MM.1S (cell line): ENCODE measurements around the gene PGLYRP3.

ENCODE experiments used
- CTCF ChIP-seq: fragments of 300-600 bp; sonication (generic); IDR thresholded peaks from 2 replicates; pipeline ENCODE4 v1.5.1; 2016; ENCODE audit warnings: antibody characterized with exemption, low read length, mixed read lengths
- EZH2 ChIP-seq: fragments of 300-600 bp; sonication (generic); optimal IDR thresholded peaks from 2 replicates; pipeline ENCODE3; 2017; ENCODE audit warnings: low read depth, mild to moderate bottlenecking, antibody characterized with exemption, low read length, mixed read lengths
- EZH2phosphoT487 ChIP-seq: fragments of 300-600 bp; sonication (generic); IDR thresholded peaks from 2 replicates; pipeline ENCODE4 v1.6.1; 2018; ENCODE audit warnings: antibody characterized with exemption, low read length

GRCh38 chr1:153357076-153357852, 44.5 kb upstream of the PGLYRP3 start:
- TF ChIP-seq CTCF, result no peak
- no peak for TF ChIP-seq EZH2
- no peak for TF ChIP-seq EZH2phosphoT487
